ENCODE data around the gene APOL3.
"Not testable (repeated sequence)": the region's sequence is repeated elsewhere in the genome, so short reads cannot be mapped to it uniquely, and the experiment has no call there.

The APOL3 gene

DNA sequence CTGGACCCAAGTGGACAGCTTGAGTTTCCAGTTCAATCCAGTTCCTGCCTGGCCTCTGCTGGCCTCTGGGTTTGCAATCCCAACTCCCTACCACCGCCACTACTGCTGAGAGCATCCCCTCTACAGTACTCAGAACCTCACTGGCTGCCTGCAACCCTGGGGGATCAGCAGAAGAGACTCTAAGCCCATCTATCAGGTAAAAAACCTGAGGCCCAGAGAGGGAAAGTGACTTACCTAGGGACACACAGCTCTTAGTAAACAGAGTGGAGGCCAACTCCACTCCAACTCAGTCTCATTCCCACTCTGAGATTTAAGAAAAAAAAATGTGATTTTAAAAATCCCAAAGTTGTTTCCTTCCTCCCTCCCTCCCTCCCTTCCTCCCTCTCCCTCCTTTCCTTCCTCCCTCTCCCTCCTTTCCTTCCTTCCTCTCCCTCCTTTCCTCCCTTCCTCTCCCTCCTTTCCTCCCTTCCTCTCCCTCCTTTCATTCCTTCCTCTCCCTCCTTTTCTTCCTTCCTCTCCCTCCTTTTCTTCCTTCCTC lies 34.5 kb downstream of the APOL3 start:
- no peak overlapping the region for H3K27ac ChIP-seq
- TF ChIP-seq, protein P1, sequence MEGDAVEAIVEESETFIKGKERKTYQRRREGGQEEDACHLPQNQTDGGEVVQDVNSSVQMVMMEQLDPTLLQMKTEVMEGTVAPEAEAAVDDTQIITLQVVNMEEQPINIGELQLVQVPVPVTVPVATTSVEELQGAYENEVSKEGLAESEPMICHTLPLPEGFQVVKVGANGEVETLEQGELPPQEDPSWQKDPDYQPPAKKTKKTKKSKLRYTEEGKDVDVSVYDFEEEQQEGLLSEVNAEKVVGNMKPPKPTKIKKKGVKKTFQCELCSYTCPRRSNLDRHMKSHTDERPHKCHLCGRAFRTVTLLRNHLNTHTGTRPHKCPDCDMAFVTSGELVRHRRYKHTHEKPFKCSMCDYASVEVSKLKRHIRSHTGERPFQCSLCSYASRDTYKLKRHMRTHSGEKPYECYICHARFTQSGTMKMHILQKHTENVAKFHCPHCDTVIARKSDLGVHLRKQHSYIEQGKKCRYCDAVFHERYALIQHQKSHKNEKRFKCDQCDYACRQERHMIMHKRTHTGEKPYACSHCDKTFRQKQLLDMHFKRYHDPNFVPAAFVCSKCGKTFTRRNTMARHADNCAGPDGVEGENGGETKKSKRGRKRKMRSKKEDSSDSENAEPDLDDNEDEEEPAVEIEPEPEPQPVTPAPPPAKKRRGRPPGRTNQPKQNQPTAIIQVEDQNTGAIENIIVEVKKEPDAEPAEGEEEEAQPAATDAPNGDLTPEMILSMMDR (conservative IDR thresholded peaks at IDR 0.05): no peak

DNA sequence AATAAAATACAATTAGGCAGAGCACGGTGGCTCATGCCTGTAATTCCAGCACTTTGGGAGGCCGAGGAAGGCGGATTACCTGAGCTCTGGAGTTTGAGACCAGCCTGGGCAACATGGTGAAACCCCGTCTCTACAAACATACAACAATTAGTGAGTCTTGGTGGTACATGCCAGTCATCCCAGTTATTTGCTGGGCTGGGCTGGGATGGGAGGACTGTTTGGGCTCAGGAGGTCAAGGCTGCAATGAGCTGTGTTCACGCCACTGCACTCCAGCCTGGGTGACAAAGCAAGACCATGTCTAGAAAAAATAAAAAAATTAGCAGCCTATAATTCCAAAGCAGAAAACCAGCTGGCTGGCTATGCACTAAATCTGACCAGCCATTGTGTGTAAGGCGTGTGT lies 35.1 kb downstream of the APOL3 start:
- no peak overlapping the region for H3K27ac ChIP-seq
- TF ChIP-seq, protein P1 (conservative IDR thresholded peaks at IDR 0.05): no peak

DNA sequence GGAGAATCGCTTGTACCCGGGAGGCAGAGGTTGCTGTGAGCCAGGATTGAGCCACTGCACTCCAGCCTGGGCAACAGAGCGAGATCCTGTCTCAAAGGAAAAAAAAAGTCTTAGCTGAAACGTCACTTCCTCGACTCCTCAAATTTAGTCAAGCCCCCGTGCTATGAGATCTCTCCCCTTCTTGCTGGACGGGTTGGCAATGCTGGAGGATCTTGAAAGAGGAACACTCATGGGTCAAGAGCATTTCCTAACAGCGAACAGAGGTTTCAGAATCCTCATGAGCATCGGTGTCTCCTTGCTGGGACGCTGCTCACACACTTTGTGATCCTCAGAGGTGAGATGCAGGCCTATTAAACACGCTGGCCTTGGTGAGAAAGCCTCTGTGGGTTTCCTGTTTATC lies 35.9 kb downstream of the APOL3 start:
- TF ChIP-seq, protein P1 (conservative IDR thresholded peaks at IDR 0.05): no peak
- H3K27ac ChIP-seq: no peak overlapping the region

DNA sequence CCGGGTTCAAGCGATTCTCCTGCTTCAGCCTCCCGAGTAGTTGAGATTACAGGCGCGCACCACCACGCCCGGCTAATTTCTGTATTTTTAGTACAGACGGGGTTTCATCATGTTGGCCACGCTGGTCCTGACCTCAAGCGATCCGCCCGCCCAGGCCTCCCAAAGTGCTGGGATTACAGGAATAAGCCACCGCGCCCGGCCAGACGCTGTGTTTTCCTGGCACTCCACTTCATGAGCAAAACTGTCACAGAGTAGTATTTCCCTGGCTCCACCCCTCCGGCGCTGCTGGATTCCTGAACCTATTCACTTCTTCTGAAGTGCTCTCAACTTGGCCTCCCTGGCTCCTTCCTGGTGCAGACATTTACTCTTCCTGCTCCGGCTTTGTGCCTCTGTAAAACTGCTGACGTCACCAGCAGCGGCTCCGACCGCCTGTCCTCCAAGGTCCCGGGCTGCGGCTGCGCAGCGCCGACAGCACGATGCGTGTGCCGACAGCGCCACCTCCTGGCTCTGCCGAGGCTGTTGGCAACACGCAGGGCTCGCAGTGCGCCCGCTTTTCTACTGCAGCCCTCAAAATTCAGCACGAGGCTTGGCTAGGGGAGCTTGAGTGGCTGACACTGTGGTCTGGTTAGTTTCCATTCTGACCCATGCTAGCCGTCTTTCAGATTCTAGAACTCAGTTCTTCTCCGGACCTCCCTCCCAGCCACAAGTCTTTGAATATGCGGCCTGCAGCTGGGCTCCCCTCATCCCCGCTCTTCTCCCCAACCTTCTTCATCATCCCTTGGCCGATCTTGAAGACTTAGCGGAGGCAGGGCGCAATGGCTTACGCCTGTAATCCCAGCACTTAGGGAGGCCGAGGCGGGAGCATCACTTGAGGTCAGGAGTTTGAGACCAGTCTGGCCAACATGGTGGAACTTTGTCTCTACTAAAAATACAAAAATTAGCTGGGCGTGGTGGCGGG lies 36.6 kb downstream of the APOL3 start:
- peak overlapping the region; percentile 79 for H3K27ac ChIP-seq
- TF ChIP-seq, protein P1 (conservative IDR thresholded peaks at IDR 0.05): peak; percentile 97

- not testable (repeated sequence) for H3K27ac ChIP-seq
Observed at GRCh38 chr22:36120621-36121351, 39.8 kb downstream of the APOL3 start.

- H3K27ac ChIP-seq: no peak overlapping the region
- TF ChIP-seq, protein P1 (conservative IDR thresholded peaks at IDR 0.05): no peak
Observed at GRCh38 chr22:36117053-36117554, 43.5 kb downstream of the APOL3 start.

GRCh38 chr22:36116127-36116526 lies 44.4 kb downstream of the APOL3 start:
- TF ChIP-seq, protein P1 (conservative IDR thresholded peaks at IDR 0.05): no peak
- H3K27ac ChIP-seq: no peak overlapping the region
